ENCODE results near the gene HPS1. TPM values are rescaled to one million over a fixed set of nuclear protein-coding genes. Genes with fewer than 3 reads are reported as not detected.
A peak's percentile ranks its signal among the peaks of the same experiment; 100 is the strongest.

HPS1 gene
- total RNA-seq, 1 experiment from 2014 or later: 47.4 TPM

DNA sequence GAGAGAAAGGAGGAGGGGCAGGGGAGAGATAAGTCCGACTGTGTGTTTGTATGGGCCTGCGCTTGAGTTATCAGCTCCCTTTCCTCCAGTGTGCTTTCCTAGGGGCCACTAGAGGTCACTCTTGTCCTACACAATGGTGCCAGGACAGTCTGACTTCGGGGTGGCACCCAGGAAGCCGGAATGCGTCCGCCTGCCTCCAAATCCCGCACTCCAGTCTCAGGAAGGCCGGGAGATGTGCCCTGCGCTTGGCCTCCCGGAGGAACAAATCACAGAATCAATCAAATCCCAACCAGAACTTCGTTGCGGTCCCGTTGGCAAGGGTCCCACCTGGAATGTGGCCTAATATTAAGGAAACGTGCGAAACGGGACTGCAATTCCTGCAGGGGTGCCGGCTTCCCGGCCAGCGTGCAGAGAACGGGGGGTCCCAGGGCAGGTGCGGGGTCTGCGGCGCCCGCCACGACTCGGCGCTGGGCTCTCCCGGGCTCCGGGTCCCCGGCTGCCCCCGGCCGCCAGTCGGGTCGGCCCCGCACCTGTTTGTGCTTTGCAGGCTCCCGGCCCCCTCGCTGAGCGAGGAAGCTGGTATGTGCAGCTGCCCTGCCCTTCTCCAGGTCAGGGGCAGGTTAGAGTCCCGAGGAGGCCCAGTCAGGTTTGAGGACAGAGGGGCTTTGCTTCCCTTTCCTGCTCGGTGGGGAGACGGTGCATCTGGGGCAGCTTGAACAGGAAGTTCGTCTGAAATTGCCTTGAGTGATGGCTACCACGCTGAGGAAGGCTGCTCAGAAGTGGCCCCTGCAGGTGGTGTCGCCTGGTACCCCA, 21.0 kb upstream of the HPS1 start:
- Histone ChIP-seq H2BK20ac (ENCODE audit: low read depth, low read length, poor library complexity, severe bottlenecking) (no peak overlapping the region), H3K27me3 (ENCODE audit: insufficient read depth, low read length) (no peaks in the 10 kb centered on the region), H3K79me2 (ENCODE audit: insufficient read depth, low read length) (no peaks in the 10 kb centered on the region), H3K23me2 (ENCODE audit: insufficient read length, low read depth, low read length, poor library complexity, severe bottlenecking) (no peaks in the 10 kb centered on the region), H2BK120ac (ENCODE audit: low read depth, low read length, poor library complexity, severe bottlenecking) (no peak overlapping the region), H3K4me1 (ENCODE audit: insufficient read depth, low read length) (no peaks in the 10 kb centered on the region; the same call in 1 of the 2 replicates), H2BK5ac (ENCODE audit: insufficient read length, low read length) (no peak overlapping the region), H4K8ac (replicated peaks; ENCODE audit: insufficient read length, low read depth, low read length) (no peak overlapping the region), H3K14ac (ENCODE audit: insufficient read depth, low read length) (no peak overlapping the region), H3K56ac (ENCODE audit: insufficient read length, low read depth, low read length) (no peak overlapping the region), H3K9me3 (ENCODE audit: control insufficient read depth, low read depth, low read length) (no peaks in the 10 kb centered on the region), H2AK5ac (ENCODE audit: insufficient read length, low read length) (no peak overlapping the region), H3K23ac (ENCODE audit: insufficient read length, low read depth, low read length) (no peak overlapping the region), H3K79me1 (ENCODE audit: insufficient read depth, low read depth, low read length, poor library complexity, severe bottlenecking) (no peaks in the 10 kb centered on the region), H3K9ac (ENCODE audit: extremely low read depth, insufficient read length, low read length) (no peak overlapping the region), H3K4me2 (ENCODE audit: insufficient read depth, insufficient read length, low read length) (no peak overlapping the region), H4K5ac (ENCODE audit: insufficient read length, low read depth, low read length) (no peak overlapping the region), H3K4ac (ENCODE audit: low read depth, low read length) (no peak overlapping the region), H4K91ac (ENCODE audit: insufficient read length, low read depth, low read length) (no peak overlapping the region), H2AFZ (ENCODE audit: low read length) (no peak overlapping the region), H2BK12ac (ENCODE audit: insufficient read length, low read depth, low read length) (no peak overlapping the region), H4K20me1 (ENCODE audit: control insufficient read depth, insufficient read depth, insufficient read length) (no peaks in the 10 kb centered on the region), H3K18ac (ENCODE audit: insufficient read length, low read depth, low read length) (no peak overlapping the region), H3K27ac (ENCODE audit: insufficient read length, low read depth, low read length) (no peak overlapping the region), H2BK15ac (ENCODE audit: low read depth, low read length) (no peak overlapping the region), H3T11ph (ENCODE audit: low read length) (no peak overlapping the region)
- WGBS (ENCODE audit: extremely low coverage, insufficient read length, low lambda C conversion rate): no CpG with 5 or more reads among the region's 44 CpGs
- TF ChIP-seq CTCF (conservative IDR thresholded peaks at IDR 0.05): peak; percentile 92
- H3K27ac Mint-ChIP-seq: no peak overlapping the region; a peak in 1 of 7 replicates
- no peaks in the 10 kb centered on the region; a peak in 1 of 7 replicates for H3K36me3 Mint-ChIP-seq (ENCODE audit: insufficient read depth in 1 of 3, low read depth in 3 of 3)
- H3K9me3 Mint-ChIP-seq: no peaks in the 10 kb centered on the region
- peaks cover 27 to 35% of the 10 kb centered on the region in 2 experiments for H3K4me1 Mint-ChIP-seq
- peaks cover 29% of the 10 kb centered on the region for H3K27me3 Mint-ChIP-seq (ENCODE audit: low read depth)
- H3K4me3 Mint-ChIP-seq: peak overlapping the region; percentile 59 to 77; a peak in 3 of 5 replicates
- DNase-seq: peak; percentile 79
